Measurements from ENCODE around the gene PABPN1L.
"Not testable (repeated sequence)": the region's sequence is repeated elsewhere in the genome, so short reads cannot be mapped to it uniquely, and the experiment has no call there.

The PABPN1L gene

GRCh38 chr16:88824256-88825077 is 42.0 kb downstream of the PABPN1L start:
- no peak for DNase-seq

GRCh38 chr16:88823646-88824045 is 42.8 kb downstream of the PABPN1L start:
- not testable (repeated sequence) for DNase-seq

GRCh38 chr16:88822281-88823040 is 44.0 kb downstream of the PABPN1L start:
- DNase-seq, result no peak

GRCh38 chr16:88821168-88821850 is 45.2 kb downstream of the PABPN1L start:
- DNase-seq, result no peak

- DNase-seq, result no peak
Measured at GRCh38 chr16:88820385-88821025, 46.0 kb downstream of the PABPN1L start.

GRCh38 chr16:88819126-88819525 is 47.3 kb downstream of the PABPN1L start:
- DNase-seq, result no peak

- no peak for DNase-seq
Measured at GRCh38 chr16:88818575-88818874, 47.9 kb downstream of the PABPN1L start.

GRCh38 chr16:88817785-88818574 is 48.5 kb downstream of the PABPN1L start:
- DNase-seq, result no peak

GRCh38 chr16:88816736-88817535 is 49.5 kb downstream of the PABPN1L start:
- no peak for DNase-seq

GRCh38 chr16:88815901-88816589 is 50.4 kb downstream of the PABPN1L start:
- no peak for DNase-seq

- DNase-seq, result no peak
Measured at GRCh38 chr16:88815227-88815626, 51.2 kb downstream of the PABPN1L start.

- DNase-seq, result no peak
Measured at GRCh38 chr16:88814144-88814502, 52.3 kb downstream of the PABPN1L start.
